Measurements from ENCODE around the gene GNB1L. TPM values are rescaled to one million over a fixed set of nuclear protein-coding genes. Genes with fewer than 3 reads are reported as not detected.
A peak's percentile ranks its signal among the peaks of the same experiment; 100 is the strongest.

Gene GNB1L
- total RNA-seq, 1 experiment from 2014 or later, result 12.2 TPM

DNA sequence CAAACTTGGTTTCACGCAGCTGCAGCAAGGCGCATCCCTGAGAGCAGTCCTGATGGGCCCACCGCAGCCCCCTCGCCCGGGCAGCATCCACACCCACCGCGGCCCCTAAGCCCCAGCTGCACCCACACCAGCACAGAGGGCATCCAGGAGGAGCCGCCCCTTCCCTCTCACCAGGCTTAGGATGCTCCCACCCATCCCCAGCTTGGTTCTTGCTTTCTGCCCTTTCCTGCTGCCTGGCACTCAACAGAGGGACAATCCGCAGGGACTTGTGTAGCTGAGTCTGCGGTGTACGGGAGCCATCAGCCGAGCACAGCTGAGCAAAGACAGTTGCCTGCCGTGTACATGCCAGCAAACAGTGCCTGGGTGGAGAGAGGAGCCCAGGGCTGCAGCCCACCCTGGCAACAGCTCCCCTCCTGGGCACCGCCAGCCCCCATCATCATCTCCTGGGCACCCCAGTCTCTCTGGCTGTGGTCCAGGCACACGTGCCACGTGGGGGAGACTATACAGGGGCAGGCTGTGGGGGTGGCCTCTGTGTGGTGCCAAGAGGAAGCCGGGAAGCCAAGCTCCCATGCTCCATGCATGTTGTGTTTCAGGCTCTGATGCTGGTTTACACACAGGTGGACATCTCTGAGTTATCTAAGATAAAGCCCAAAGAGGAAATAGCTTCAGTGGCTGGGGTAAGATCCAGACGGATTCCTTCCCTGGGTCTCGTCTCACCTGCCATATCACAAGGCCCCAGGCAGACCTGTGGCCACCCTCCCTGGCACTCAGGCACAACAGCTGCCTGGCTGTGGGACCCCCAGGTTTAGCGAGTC is 36.0 kb upstream of the GNB1L start:
- Histone ChIP-seq H3K9me3 (ENCODE audit: control insufficient read depth, insufficient read depth, low read depth, low read length) (no peaks in the 10 kb centered on the region), H3K27ac (ENCODE audit: low read length) (peak overlapping the region; percentile 84), H3K27me3 (ENCODE audit: control insufficient read depth, insufficient read depth, low read length) (no peaks in the 10 kb centered on the region), H3K4me3 (ENCODE audit: low read depth in 2 of 2, low read length in 2 of 2) (no peak overlapping the region), H3K36me3 (ENCODE audit: control insufficient read depth, insufficient read depth, low read length) (no peaks in the 10 kb centered on the region), H3K4me1 (ENCODE audit: control insufficient read depth, insufficient read depth, low read length) (peaks cover 27% of the 10 kb centered on the region)
- CTCF ChIA-PET, result interaction anchor here (0.6 kb wide), 1 partner anchor 185 kb away, joined by 3 read pairs; no protein-coding TSS in a partner anchor
- no TSS peak for BruUV-seq (replicated peaks)
- intact Hi-C loops (cut with micrococcal nuclease; ENCODE audit: unreplicated experiment) (no loop called here), in situ Hi-C loops (cut with HindIII; ENCODE audit: low pct_unique_long_range_greater_than_20kb, low sequenced_read_pairs) (no loop called here)
- DNase-seq (ENCODE audit: low read depth, low spot score), result no peak
- TF ChIP-seq, protein P1, sequence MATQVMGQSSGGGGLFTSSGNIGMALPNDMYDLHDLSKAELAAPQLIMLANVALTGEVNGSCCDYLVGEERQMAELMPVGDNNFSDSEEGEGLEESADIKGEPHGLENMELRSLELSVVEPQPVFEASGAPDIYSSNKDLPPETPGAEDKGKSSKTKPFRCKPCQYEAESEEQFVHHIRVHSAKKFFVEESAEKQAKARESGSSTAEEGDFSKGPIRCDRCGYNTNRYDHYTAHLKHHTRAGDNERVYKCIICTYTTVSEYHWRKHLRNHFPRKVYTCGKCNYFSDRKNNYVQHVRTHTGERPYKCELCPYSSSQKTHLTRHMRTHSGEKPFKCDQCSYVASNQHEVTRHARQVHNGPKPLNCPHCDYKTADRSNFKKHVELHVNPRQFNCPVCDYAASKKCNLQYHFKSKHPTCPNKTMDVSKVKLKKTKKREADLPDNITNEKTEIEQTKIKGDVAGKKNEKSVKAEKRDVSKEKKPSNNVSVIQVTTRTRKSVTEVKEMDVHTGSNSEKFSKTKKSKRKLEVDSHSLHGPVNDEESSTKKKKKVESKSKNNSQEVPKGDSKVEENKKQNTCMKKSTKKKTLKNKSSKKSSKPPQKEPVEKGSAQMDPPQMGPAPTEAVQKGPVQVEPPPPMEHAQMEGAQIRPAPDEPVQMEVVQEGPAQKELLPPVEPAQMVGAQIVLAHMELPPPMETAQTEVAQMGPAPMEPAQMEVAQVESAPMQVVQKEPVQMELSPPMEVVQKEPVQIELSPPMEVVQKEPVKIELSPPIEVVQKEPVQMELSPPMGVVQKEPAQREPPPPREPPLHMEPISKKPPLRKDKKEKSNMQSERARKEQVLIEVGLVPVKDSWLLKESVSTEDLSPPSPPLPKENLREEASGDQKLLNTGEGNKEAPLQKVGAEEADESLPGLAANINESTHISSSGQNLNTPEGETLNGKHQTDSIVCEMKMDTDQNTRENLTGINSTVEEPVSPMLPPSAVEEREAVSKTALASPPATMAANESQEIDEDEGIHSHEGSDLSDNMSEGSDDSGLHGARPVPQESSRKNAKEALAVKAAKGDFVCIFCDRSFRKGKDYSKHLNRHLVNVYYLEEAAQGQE (IDR thresholded peaks at IDR 0.05; ENCODE audit: insufficient read depth in 1 of 2, low read depth in 2 of 2, low read length in 1 of 2), result no peak
- POLR2A ChIA-PET, result no interaction called here
- ATAC-seq, result no peak

DNA sequence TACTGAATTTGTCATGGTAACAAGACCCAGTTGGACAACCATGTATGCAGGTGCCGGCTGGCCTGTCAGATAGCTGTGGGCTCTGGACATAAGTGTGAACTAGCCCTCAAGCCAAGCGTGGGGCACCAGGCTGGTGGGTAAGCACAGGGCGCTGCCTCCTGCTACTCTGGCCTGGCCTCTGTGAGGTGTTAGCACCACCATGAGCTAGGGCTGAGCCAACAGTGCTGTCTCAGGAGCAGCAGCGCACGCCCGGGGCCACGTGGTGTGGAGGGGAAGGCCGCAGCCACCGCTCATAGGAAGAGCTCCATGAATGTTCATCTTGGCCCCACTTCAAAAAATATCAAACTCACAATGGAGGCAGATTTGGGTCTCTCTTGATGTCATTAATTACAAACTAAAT is 35.3 kb upstream of the GNB1L start:
- no peaks in the 10 kb centered on the region for H3K27me3 ChIP-seq (ENCODE audit: control insufficient read depth, insufficient read depth, low read length)
- TF ChIP-seq TCF7L2 (IDR thresholded peaks at IDR 0.05; ENCODE audit: low read depth, low read length) (no peak), POLR2AphosphoS5 (IDR thresholded peaks at IDR 0.05; ENCODE audit: low read depth, low read length) (no peak), SIN3A (IDR thresholded peaks at IDR 0.05; ENCODE audit: borderline replicate concordance, insufficient read depth, low read depth, low read length) (no peak)
- TF ChIP-seq, protein P1 (IDR thresholded peaks at IDR 0.05; ENCODE audit: insufficient read depth in 1 of 2, low read depth in 2 of 2, low read length in 1 of 2), result no peak
- TF ChIP-seq, protein P2, sequence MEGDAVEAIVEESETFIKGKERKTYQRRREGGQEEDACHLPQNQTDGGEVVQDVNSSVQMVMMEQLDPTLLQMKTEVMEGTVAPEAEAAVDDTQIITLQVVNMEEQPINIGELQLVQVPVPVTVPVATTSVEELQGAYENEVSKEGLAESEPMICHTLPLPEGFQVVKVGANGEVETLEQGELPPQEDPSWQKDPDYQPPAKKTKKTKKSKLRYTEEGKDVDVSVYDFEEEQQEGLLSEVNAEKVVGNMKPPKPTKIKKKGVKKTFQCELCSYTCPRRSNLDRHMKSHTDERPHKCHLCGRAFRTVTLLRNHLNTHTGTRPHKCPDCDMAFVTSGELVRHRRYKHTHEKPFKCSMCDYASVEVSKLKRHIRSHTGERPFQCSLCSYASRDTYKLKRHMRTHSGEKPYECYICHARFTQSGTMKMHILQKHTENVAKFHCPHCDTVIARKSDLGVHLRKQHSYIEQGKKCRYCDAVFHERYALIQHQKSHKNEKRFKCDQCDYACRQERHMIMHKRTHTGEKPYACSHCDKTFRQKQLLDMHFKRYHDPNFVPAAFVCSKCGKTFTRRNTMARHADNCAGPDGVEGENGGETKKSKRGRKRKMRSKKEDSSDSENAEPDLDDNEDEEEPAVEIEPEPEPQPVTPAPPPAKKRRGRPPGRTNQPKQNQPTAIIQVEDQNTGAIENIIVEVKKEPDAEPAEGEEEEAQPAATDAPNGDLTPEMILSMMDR (IDR thresholded peaks at IDR 0.05), result no peak
- no TSS peak for BruUV-seq (replicated peaks)
- H3K4me3 ChIP-seq (ENCODE audit: low read depth in 2 of 2, low read length in 2 of 2), result no peak overlapping the region
- ATAC-seq (no peak), DNase-seq (ENCODE audit: low read depth, low spot score) (no peak)
- in situ Hi-C loops (cut with HindIII; ENCODE audit: low pct_unique_long_range_greater_than_20kb, low sequenced_read_pairs), result no loop called here
- POLR2A ChIA-PET, result no interaction called here
- H3K4me1 ChIP-seq (ENCODE audit: control insufficient read depth, insufficient read depth, low read length), result peaks cover 27% of the 10 kb centered on the region
- peak overlapping the region; percentile 52 for H3K27ac ChIP-seq (ENCODE audit: low read length)
- no peaks in the 10 kb centered on the region for H3K9me3 ChIP-seq (ENCODE audit: control insufficient read depth, insufficient read depth, low read depth, low read length)
- intact Hi-C loops (cut with micrococcal nuclease; ENCODE audit: unreplicated experiment), result no loop called here
- H3K36me3 ChIP-seq (ENCODE audit: control insufficient read depth, insufficient read depth, low read length), result no peaks in the 10 kb centered on the region
- CTCF ChIA-PET, result interaction anchor here (0.6 kb wide), 1 partner anchor 184 kb away, joined by 3 read pairs; no protein-coding TSS in a partner anchor

All from Panc1 (cell line).